GM23338 (cell line): Measurements from ENCODE around the gene ASAP2. TPM values are rescaled to one million over a fixed set of nuclear protein-coding genes. Genes with fewer than 3 reads are reported as not detected.
A peak's percentile ranks its signal among the peaks of the same experiment; 100 is the strongest.

Experiments used
- ATAC-seq: fragments of 200-7000 bp; cut with Tn5 transposase; 3 replicates; pipeline ENCODE4 v1.9.1; 2020
- DNase-seq: peaks from one replicate; pipeline ENCODE4 v3.0.0-alpha.2; 2015; ENCODE audit warnings: low spot score
- H2AFZ ChIP-seq: fragments of 200-600 bp; sonication (generic); 2 replicates; pipeline ENCODE4 v1.8.0; 2016; ENCODE audit warnings: antibody characterized with exemption, mild to moderate bottlenecking, moderate library complexity
- H3F3A ChIP-seq: fragments of 200-600 bp; sonication (generic); replicated peaks from 2 replicates; pipeline ENCODE4 v1.8.0; 2017; ENCODE audit warnings: antibody characterized with exemption, mixed run types, low read depth
- H3K27ac ChIP-seq: fragments of 200-600 bp; sonication (generic); 2 replicates; pipeline ENCODE4 v1.6.1; 2016; ENCODE audit warnings: low read depth
- H3K27me3 ChIP-seq: fragments of 200-600 bp; sonication (generic); 2 replicates; pipeline ENCODE4 v1.8.0; 2016; ENCODE audit warnings: mild to moderate bottlenecking, mixed run types, moderate library complexity; ENCODE audit not compliant: insufficient read depth
- H3K36me3 ChIP-seq: fragments of 200-600 bp; sonication (generic); 2 replicates; pipeline ENCODE4 v1.8.0; 2016; ENCODE audit warnings: mild to moderate bottlenecking; ENCODE audit not compliant: insufficient read depth
- H3K4me1 ChIP-seq: fragments of 200-600 bp; sonication (generic); 2 replicates; pipeline ENCODE4 v1.8.0; 2016; ENCODE audit warnings: mild to moderate bottlenecking, moderate library complexity; ENCODE audit not compliant: insufficient read depth
- H3K4me2 ChIP-seq: fragments of 200-600 bp; sonication (generic); 2 replicates; pipeline ENCODE4 v1.7.1; 2017; ENCODE audit warnings: mixed run types
- H3K4me3 ChIP-seq: fragments of 200-600 bp; sonication (generic); 2 replicates; pipeline ENCODE4 v1.6.1; 2016; ENCODE audit warnings: mixed run types
- H3K79me2 ChIP-seq: fragments of 200-600 bp; sonication (generic); replicated peaks from 2 replicates; pipeline ENCODE4 v1.8.0; 2017; ENCODE audit warnings: mild to moderate bottlenecking; ENCODE audit not compliant: insufficient read depth
- H3K9me2 ChIP-seq: fragments of 200-600 bp; sonication (generic); 2 replicates; pipeline ENCODE4 v1.8.0; 2017; ENCODE audit not compliant: insufficient read depth
- H4K20me1 ChIP-seq: fragments of 200-600 bp; sonication (generic); replicated peaks from 2 replicates; pipeline ENCODE4 v1.8.0; 2017; ENCODE audit warnings: mild to moderate bottlenecking; ENCODE audit not compliant: insufficient read depth
- H3K27ac Mint-ChIP-seq: 2 replicates; pipeline ENCODE4 v1.8.0; 2020; ENCODE audit warnings: inconsistent platforms, mild to moderate bottlenecking, moderate library complexity, mixed read lengths
- H3K27me3 Mint-ChIP-seq: 3 replicates; pipeline ENCODE4 v1.8.0; 2022; ENCODE audit warnings: low read depth, mild to moderate bottlenecking, moderate library complexity, mixed read lengths, inconsistent platforms; ENCODE audit not compliant: insufficient read depth, poor library complexity
- H3K36me3 Mint-ChIP-seq: 3 replicates; pipeline ENCODE4 v1.8.0; 2021; ENCODE audit warnings: low read depth, mild to moderate bottlenecking, inconsistent platforms, moderate library complexity, mixed read lengths
- H3K4me1 Mint-ChIP-seq: 3 replicates; pipeline ENCODE4 v1.8.0; 2020; ENCODE audit warnings: mild to moderate bottlenecking, inconsistent platforms, mixed read lengths
- H3K4me3 Mint-ChIP-seq: 3 replicates; pipeline ENCODE4 v1.8.0; 2021; ENCODE audit warnings: moderate library complexity, mild to moderate bottlenecking, inconsistent platforms, mixed read lengths
- H3K9me3 Mint-ChIP-seq: 3 replicates; pipeline ENCODE4 v1.8.0; 2020; ENCODE audit warnings: moderate library complexity, mild to moderate bottlenecking, inconsistent platforms, mixed read lengths
- CREB1 ChIP-seq: fragments of 250-450 bp; sonication (Bioruptor Pico); IDR thresholded peaks from 2 replicates; pipeline ENCODE4 v1.5.0; 2020; ENCODE audit warnings: low read depth, mild to moderate bottlenecking, moderate library complexity
- CTCF ChIP-seq, 2 experiments: fragments of 200-600 bp in 1 of 2; sonication (generic) in 1 of 2; conservative IDR thresholded peaks; 2 replicates each; pipeline versions ENCODE4 v1.5.1 to v1.6.1; 2016 to 2017; ENCODE audit warnings: antibody characterized with exemption in 2 of 2, low read depth in 2 of 2, mild to moderate bottlenecking in 2 of 2, moderate library complexity in 1 of 2
- ETS1 ChIP-seq: IDR thresholded peaks from 2 replicates; pipeline ENCODE4 v1.6.1; 2016; ENCODE audit warnings: antibody characterized with exemption
- EZH2 ChIP-seq: fragments of 200-600 bp; sonication (generic); IDR thresholded peaks from one replicate; pipeline ENCODE4 v1.8.0; 2017; ENCODE audit warnings: antibody characterized with exemption, mild to moderate bottlenecking, low read depth; ENCODE audit not compliant: unreplicated experiment
- EZH2phosphoT487 ChIP-seq: fragments of 200-600 bp; sonication (generic); IDR thresholded peaks from one replicate; pipeline ENCODE4 v1.8.1; 2018; ENCODE audit warnings: antibody characterized with exemption; ENCODE audit not compliant: unreplicated experiment
- JUNB ChIP-seq: IDR thresholded peaks from one replicate; pipeline ENCODE4 v1.6.1; 2016; ENCODE audit warnings: antibody characterized with exemption; ENCODE audit not compliant: unreplicated experiment
- NANOG ChIP-seq: IDR thresholded peaks from 2 replicates; pipeline ENCODE4 v1.6.1; 2016; ENCODE audit warnings: antibody characterized with exemption, borderline replicate concordance
- POLR2AphosphoS5 ChIP-seq: IDR thresholded peaks from 2 replicates; pipeline ENCODE4 v1.6.1; 2016; ENCODE audit warnings: antibody characterized with exemption, low read depth
- REST ChIP-seq: IDR thresholded peaks from one replicate; pipeline ENCODE4 v1.6.1; 2018; ENCODE audit warnings: antibody characterized with exemption; ENCODE audit not compliant: unreplicated experiment
- STAT1 ChIP-seq: IDR thresholded peaks from one replicate; pipeline ENCODE4 v1.6.1; 2016; ENCODE audit warnings: antibody characterized with exemption; ENCODE audit not compliant: unreplicated experiment
- ZNF114 ChIP-seq: fragments of 250-450 bp; sonication (Bioruptor Pico); IDR thresholded peaks from 2 replicates; pipeline ENCODE4 v1.5.0; 2020; ENCODE audit warnings: mild to moderate bottlenecking, moderate library complexity
- ZNF331 ChIP-seq: fragments of 250-450 bp; sonication (Bioruptor Pico); IDR thresholded peaks from 2 replicates; pipeline ENCODE4 v1.5.0; 2020; ENCODE audit warnings: low read depth, mild to moderate bottlenecking, moderate library complexity
- ZNF462 ChIP-seq: fragments of 250-450 bp; sonication (Bioruptor Pico); IDR thresholded peaks from 2 replicates; pipeline ENCODE4 v1.5.0; 2020; ENCODE audit warnings: mild to moderate bottlenecking, moderate library complexity
- polyA plus RNA-seq: library from polyadenylated mRNA; unstranded; fragments of >200 nt; fragmentation: Nextera tagmentation; extraction: Ambion mirVana; gene quantifications from 2 replicates; pipeline ENCODE4 v1.2.1, GENCODE V29; 2016
- total RNA-seq: library from RNA; depleted of rRNA; stranded (reverse); fragments of >200 nt; shearing (Covaris generic); gene quantifications from 2 replicates; pipeline ENCODE4 v1.2.3, GENCODE V29; 2014

Gene ASAP2
- total and polyA plus RNA-seq, 2 experiments from 2014 or later: 2.6 to 15.6 TPM

- Mint-ChIP-seq H3K36me3 (no peaks in the 10 kb centered on the region), H3K4me1 (peaks cover 26% of the 10 kb centered on the region), H3K27ac (0 out of 2 replicates have a peak overlapping the region, but pooled peaks have one; percentile 41), H3K27me3 (no peaks in the 10 kb centered on the region), H3K9me3 (no peaks in the 10 kb centered on the region), H3K4me3 (no peak overlapping the region)
- TF ChIP-seq NANOG (no peak), STAT1 (no peak), EZH2 (no peak), EZH2phosphoT487 (no peak), JUNB (no peak), ZNF462 (no peak), CTCF (conservative IDR thresholded peaks at IDR 0.05; ENCODE audit: low read depth in 2 of 2) (no peak), CREB1 (CRISPR knock-in tag) (no peak), REST (no peak), ZNF331 (CRISPR knock-in tag) (no peak), POLR2AphosphoS5 (no peak), ZNF114 (no peak), ETS1 (no peak)
- H3K4me2 ChIP-seq: no peak overlapping the region
- no peak overlapping the region for H3K27ac ChIP-seq
- H4K20me1 ChIP-seq: peaks cover 13% of the 10 kb centered on the region; the same call in 1 of the 2 replicates
- no peaks in the 10 kb centered on the region for H3K36me3 ChIP-seq
- DNase-seq: no peak
- no peak overlapping the region for H2AFZ ChIP-seq
- no peaks in the 10 kb centered on the region for H3K27me3 ChIP-seq
- no peak for ATAC-seq
- no peaks in the 10 kb centered on the region for H3F3A ChIP-seq
- no peaks in the 10 kb centered on the region for H3K79me2 ChIP-seq
- no peaks in the 10 kb centered on the region for H3K9me2 ChIP-seq
- H3K4me1 ChIP-seq: 0 out of 2 replicates have a peak, but pooled peaks cover 4% of the 10 kb centered on the region
- no peak overlapping the region for H3K4me3 ChIP-seq
Measured at GRCh38 chr2:9311488-9311887, 104.9 kb downstream of the ASAP2 start.
